GM21529 (cell line): ENCODE measurements around the gene PEPD.

Experiments used
- ATAC-seq: cut with Tn5 transposase; IDR thresholded peaks from one replicate; pipeline ENCODE4 v1.9.1; 2021; ENCODE audit not compliant: unreplicated experiment

Gene PEPD

DNA sequence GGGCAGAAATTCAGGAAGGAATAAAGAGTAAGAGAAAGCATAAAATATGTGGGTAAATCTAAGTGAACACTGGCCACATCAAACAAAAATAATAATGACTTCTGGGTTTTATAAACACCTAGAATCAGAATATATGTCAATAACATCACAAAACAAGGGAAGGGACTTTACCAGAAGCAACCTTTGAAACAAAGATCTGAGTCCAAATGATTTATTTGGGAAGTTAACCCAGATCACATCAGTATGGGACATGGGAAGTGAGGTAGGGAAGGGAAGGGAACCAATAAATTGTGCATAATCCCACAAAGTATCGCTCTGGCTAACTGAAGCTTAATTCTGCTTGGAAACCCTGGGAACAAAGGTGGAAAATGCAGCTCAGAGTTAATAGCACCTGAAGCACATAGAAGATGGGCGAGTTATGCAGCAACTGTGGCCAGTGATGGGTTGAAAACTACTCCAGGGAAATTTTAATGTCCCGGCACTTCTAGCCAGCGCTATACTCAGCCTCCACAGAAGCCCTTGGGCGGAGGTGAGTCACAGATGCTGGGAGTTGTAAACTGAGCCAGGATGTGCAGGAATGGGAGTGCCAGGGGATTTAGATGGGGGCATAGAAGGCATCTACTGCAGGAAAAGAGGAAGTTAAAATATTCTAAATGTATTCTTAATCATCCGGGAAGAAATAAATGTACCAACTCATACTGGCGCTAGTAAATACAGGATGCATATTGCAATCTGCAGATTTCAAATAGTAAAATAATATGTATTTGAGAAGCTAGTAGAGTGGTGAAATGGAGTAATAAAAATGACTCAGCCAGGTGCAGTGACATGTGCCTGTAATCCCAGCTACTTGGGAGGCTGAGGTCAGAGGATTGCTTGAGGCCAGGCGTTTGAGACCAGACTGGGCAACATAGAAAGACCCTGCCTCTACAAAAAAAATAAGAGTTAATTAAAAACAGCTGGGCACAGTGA is 182.3 kb downstream of the PEPD start:
- ATAC-seq: no peak
